PC-9 (cell line): Measurements from ENCODE around the gene ARL9. TPM values are rescaled to one million over a fixed set of nuclear protein-coding genes. Genes with fewer than 3 reads are reported as not detected.
"Not testable (repeated sequence)": the region's sequence is repeated elsewhere in the genome, so short reads cannot be mapped to it uniquely, and the experiment has no call there.

Experiments used
- BruUV-seq: library from RNA; stranded (reverse); fragments of 400-500 nt; replicated peaks from 2 replicates; lab custom pipeline; 2021; lab: Mats Ljungman, UMichigan
- CTCF ChIA-PET: fragments of 300-600 bp; sonication (Branson Sonifier 250); formaldehyde crosslinking; loops from one replicate; lab custom pipeline; 2022; ENCODE audit warnings: antibody characterized with exemption; lab: Charles Lee
- POLR2A ChIA-PET: fragments of 300-600 bp; sonication (Branson Sonifier 250); formaldehyde crosslinking; loops from one replicate; lab custom pipeline; 2022; ENCODE audit warnings: antibody characterized with exemption; ENCODE audit not compliant: unreplicated experiment; lab: Charles Lee
- DNase-seq, 2 experiments: peaks; one replicate each; pipeline versions ENCODE4 v3.0.0 to v3.0.0-alpha.2; 2015 to 2022; ENCODE audit warnings: mixed read lengths in 1 of 2
- H2AFZ ChIP-seq: fragments of 200-600 bp; sonication (generic); 2 replicates; pipeline ENCODE4 v1.8.1; 2017; ENCODE audit warnings: antibody characterized with exemption
- H3F3A ChIP-seq: fragments of 200-600 bp; sonication (generic); 2 replicates; pipeline ENCODE4 v1.8.1; 2017; ENCODE audit warnings: antibody characterized with exemption, mild to moderate bottlenecking, low read depth; ENCODE audit not compliant: insufficient read depth
- H3K27ac ChIP-seq: fragments of 200-600 bp; sonication (generic); 2 replicates; pipeline ENCODE4 v1.6.1; 2016; ENCODE audit warnings: mixed run types
- H3K27me3 ChIP-seq: fragments of 200-600 bp; sonication (generic); 2 replicates; pipeline ENCODE4 v1.6.1; 2016; ENCODE audit warnings: low read depth, mixed run types; ENCODE audit not compliant: insufficient read depth
- H3K36me3 ChIP-seq: fragments of 200-600 bp; sonication (generic); 2 replicates; pipeline ENCODE4 v1.6.1; 2016; ENCODE audit warnings: low read depth, mixed run types
- H3K4me1 ChIP-seq: fragments of 200-600 bp; sonication (generic); replicated peaks from 2 replicates; pipeline ENCODE4 v1.6.1; 2016; ENCODE audit warnings: mixed run types; ENCODE audit not compliant: insufficient read depth
- H3K4me2 ChIP-seq: fragments of 200-600 bp; sonication (generic); 2 replicates; pipeline ENCODE4 v1.6.1; 2017; ENCODE audit warnings: mixed run types
- H3K4me3 ChIP-seq: fragments of 200-600 bp; sonication (generic); 2 replicates; pipeline ENCODE4 v1.6.1; 2016; ENCODE audit warnings: mixed run types
- H3K79me2 ChIP-seq: fragments of 200-600 bp; sonication (generic); 2 replicates; pipeline ENCODE4 v1.6.1; 2017; ENCODE audit warnings: low read depth, mixed run types
- H3K9me2 ChIP-seq: fragments of 200-600 bp; sonication (generic); 2 replicates; pipeline ENCODE4 v1.8.1; 2017; ENCODE audit warnings: mild to moderate bottlenecking; ENCODE audit not compliant: insufficient read depth
- H3K9me3 ChIP-seq: fragments of 200-600 bp; sonication (generic); 2 replicates; pipeline ENCODE4 v1.8.1; 2016; ENCODE audit warnings: low read depth; ENCODE audit not compliant: insufficient read depth
- H4K20me1 ChIP-seq: fragments of 200-600 bp; sonication (generic); 2 replicates; pipeline ENCODE4 v1.8.1; 2017; ENCODE audit not compliant: insufficient read depth
- CTCF ChIP-seq: fragments of 200-600 bp; sonication (generic); conservative IDR thresholded peaks from 2 replicates; pipeline ENCODE4 v1.6.1; 2017; ENCODE audit warnings: mixed run types, antibody characterized with exemption, mild to moderate bottlenecking, moderate library complexity
- EZH2 ChIP-seq: fragments of 200-600 bp; sonication (generic); IDR thresholded peaks from 2 replicates; pipeline ENCODE4 v1.8.0; 2017; ENCODE audit warnings: antibody characterized with exemption, low read depth
- intact Hi-C: fragments of 100-400 bp; cut with micrococcal nuclease; formaldehyde crosslinking; loops from one replicate; pipeline ENCODE4 v1.10.0; 2022; ENCODE audit not compliant: unreplicated experiment
- total RNA-seq: library from RNA; stranded (reverse); gene quantifications from 2 replicates; pipeline ENCODE4 v1.2.3, GENCODE V29; 2021

The ARL9 gene
- total RNA-seq, 1 experiment from 2014 or later = not detected

- no TSS peak for BruUV-seq
Measured at GRCh38 chr4:56463711-56464110, 41.9 kb upstream of the ARL9 start.

GRCh38 chr4:56464581-56464980, 41.0 kb upstream of the ARL9 start:
- H3K4me2 ChIP-seq = peak overlapping the region; percentile 87
- peaks cover 25% of the 10 kb centered on the region; the same call in 1 of the 2 replicates for H3F3A ChIP-seq
- TF ChIP-seq CTCF = no peak
- POLR2A ChIA-PET = no interaction called here
- 0 out of 2 replicates have a peak, but pooled peaks cover 9% of the 10 kb centered on the region for H4K20me1 ChIP-seq
- no peak for DNase-seq
- H3K4me3 ChIP-seq = no peak overlapping the region
- BruUV-seq = no TSS peak
- H3K4me1 ChIP-seq = peaks cover 23% of the 10 kb centered on the region
- H2AFZ ChIP-seq = no peak overlapping the region
- peaks cover 53% of the 10 kb centered on the region for H3K79me2 ChIP-seq
- no peaks in the 10 kb centered on the region for H3K9me2 ChIP-seq
- CTCF ChIA-PET = no interaction called here
- H3K27ac ChIP-seq = no peak overlapping the region
- H3K27me3 ChIP-seq = no peaks in the 10 kb centered on the region
- no peaks in the 10 kb centered on the region for H3K9me3 ChIP-seq
- peaks cover 21% of the 10 kb centered on the region for H3K36me3 ChIP-seq
- intact Hi-C loops = no loop called here

More at GRCh38 chr4:56463711-56464110, 41.9 kb upstream of the ARL9 start:
- intact Hi-C loops = no loop called here
- H3K27ac ChIP-seq = no peak overlapping the region
- H3K9me2 ChIP-seq = no peaks in the 10 kb centered on the region
- peaks cover 18% of the 10 kb centered on the region for H3K36me3 ChIP-seq
- DNase-seq = no peak
- peaks cover 44% of the 10 kb centered on the region for H3K79me2 ChIP-seq
- 0 out of 2 replicates have a peak, but pooled peaks cover 5% of the 10 kb centered on the region for H4K20me1 ChIP-seq
- no peaks in the 10 kb centered on the region for H3K9me3 ChIP-seq
- H3K27me3 ChIP-seq = no peaks in the 10 kb centered on the region
- POLR2A ChIA-PET = no interaction called here
- no peak for TF ChIP-seq CTCF
- TF ChIP-seq EZH2 = no peak
- CTCF ChIA-PET = no interaction called here
- no peak overlapping the region for H3K4me3 ChIP-seq
- peaks cover 15% of the 10 kb centered on the region for H3K4me1 ChIP-seq
- H3F3A ChIP-seq = peaks cover 25% of the 10 kb centered on the region; the same call in 1 of the 2 replicates
- no peak overlapping the region for H2AFZ ChIP-seq
- no peak overlapping the region for H3K4me2 ChIP-seq

- no TSS peak for BruUV-seq
- H3K27me3 ChIP-seq = no peaks in the 10 kb centered on the region
- POLR2A ChIA-PET = interaction anchor here (0.6 to 0.8 kb wide), 4 partner anchors 30 to 865 kb away, joined by 3 to 11 read pairs (median 4); partner anchors contain the start of genes PAICS and PPAT
- no peak for TF ChIP-seq CTCF
- TF ChIP-seq EZH2 = no peak
- intact Hi-C loops = no loop called here
- peak overlapping the region; percentile 54 for H3K27ac ChIP-seq
- H4K20me1 ChIP-seq = 0 out of 2 replicates have a peak, but pooled peaks cover 9% of the 10 kb centered on the region
- no peak overlapping the region for H2AFZ ChIP-seq
- no peaks in the 10 kb centered on the region for H3K9me2 ChIP-seq
- H3K79me2 ChIP-seq = peaks cover 64% of the 10 kb centered on the region
- CTCF ChIA-PET = interaction anchor here (0.6 kb wide), 1 partner anchor 303 kb away, joined by 3 read pairs; no protein-coding TSS in a partner anchor
- H3K36me3 ChIP-seq = peaks cover 19% of the 10 kb centered on the region; the same call in 1 of the 2 replicates
- peaks cover 26% of the 10 kb centered on the region for H3K4me1 ChIP-seq
- peak overlapping the region; percentile 96 for H3K4me3 ChIP-seq
- peak; percentile 2 to 55 for DNase-seq
- H3K4me2 ChIP-seq = peak overlapping the region; percentile 87
- no peaks in the 10 kb centered on the region for H3K9me3 ChIP-seq
- H3F3A ChIP-seq = peaks cover 25% of the 10 kb centered on the region; the same call in 1 of the 2 replicates
Measured at GRCh38 chr4:56465599-56466295, 39.8 kb upstream of the ARL9 start.

GRCh38 chr4:56466296-56466761, 39.3 kb upstream of the ARL9 start:
- peak; percentile 31 to 90 for DNase-seq

More at GRCh38 chr4:56466296-56466761, 39.3 kb upstream of the ARL9 start:
- H3K27me3 ChIP-seq, BruUV-seq, H3K9me2 ChIP-seq, H4K20me1 ChIP-seq, H3K9me3 ChIP-seq, intact Hi-C loops: not testable (repeated sequence)
- peaks cover 21% of the 10 kb centered on the region for H3K36me3 ChIP-seq
- H3F3A ChIP-seq = peaks cover 24% of the 10 kb centered on the region; the same call in 1 of the 2 replicates
- peaks cover 69% of the 10 kb centered on the region for H3K79me2 ChIP-seq
- H3K4me3 ChIP-seq = peak overlapping the region; percentile 96
- peaks cover 26% of the 10 kb centered on the region for H3K4me1 ChIP-seq
- H3K4me2 ChIP-seq = peak overlapping the region; percentile 87
- CTCF ChIA-PET = interaction anchor here (0.6 kb wide), 1 partner anchor 303 kb away, joined by 3 read pairs; no protein-coding TSS in a partner anchor
- H3K27ac ChIP-seq = peak overlapping the region; percentile 98
- H2AFZ ChIP-seq = peak overlapping the region; percentile 86; the same call in 1 of the 2 replicates
- POLR2A ChIA-PET = interaction anchor here (0.6 to 0.8 kb wide), 3 partner anchors 29 to 338 kb away, joined by 5 to 12 read pairs (median 11); partner anchors contain the start of genes PAICS and PPAT
